NT2/D1 (cell line): Measurements from ENCODE around the gene LRRC71.

Experiments used
- DNase-seq: peaks from one replicate; pipeline ENCODE4 v3.0.0-alpha.2; 2011; ENCODE audit warnings: low read depth, low spot score
- H3K27me3 ChIP-seq: 2 replicates; pipeline ENCODE4 v1.6.0; 2011; ENCODE audit warnings: mild to moderate bottlenecking; ENCODE audit not compliant: insufficient read length, insufficient read depth
- H3K36me3 ChIP-seq: 2 replicates; pipeline ENCODE4 v1.6.1; 2011; ENCODE audit warnings: mild to moderate bottlenecking, low read length, mixed read lengths; ENCODE audit not compliant: insufficient read depth, insufficient read length
- H3K4me1 ChIP-seq: 2 replicates; pipeline ENCODE4 v1.5.1; 2011; ENCODE audit not compliant: insufficient read depth, insufficient read length
- H3K4me3 ChIP-seq: 2 replicates; pipeline ENCODE4 v1.5.1; 2011; ENCODE audit warnings: low read depth; ENCODE audit not compliant: insufficient read length
- H3K9ac ChIP-seq: 2 replicates; pipeline ENCODE4 v1.6.0; 2011; ENCODE audit warnings: low read depth; ENCODE audit not compliant: insufficient read length
- H3K9me3 ChIP-seq: 2 replicates; pipeline ENCODE4 v1.5.1; 2011; ENCODE audit warnings: mild to moderate bottlenecking, low read length; ENCODE audit not compliant: insufficient read depth
- SUZ12 ChIP-seq: IDR thresholded peaks from 2 replicates; pipeline ENCODE4 v1.6.1; 2011; ENCODE audit not compliant: insufficient read length, insufficient read depth; ENCODE audit errors: extremely low read depth
- YY1 ChIP-seq: IDR thresholded peaks from 2 replicates; pipeline ENCODE4 v1.6.1; 2011; ENCODE audit not compliant: insufficient read length, insufficient read depth
- ZNF274 ChIP-seq: IDR thresholded peaks from 2 replicates; pipeline ENCODE4 v1.6.1; 2011; ENCODE audit warnings: mild to moderate bottlenecking, low read depth, low read length

The LRRC71 gene

GRCh38 chr1:156913809-156914387 is 6.5 kb upstream of the LRRC71 start:
- TF ChIP-seq SUZ12 (no peak), YY1 (no peak), ZNF274 (no peak)
- Histone ChIP-seq H3K9ac (no peak overlapping the region), H3K4me3 (no peak overlapping the region), H3K27me3 (peaks cover under 1% of the 10 kb centered on the region), H3K36me3 (peaks cover 53% of the 10 kb centered on the region), H3K9me3 (no peaks in the 10 kb centered on the region), H3K4me1 (peaks cover 21% of the 10 kb centered on the region)
- no peak for DNase-seq

- H3K27me3 ChIP-seq: peaks cover 4% of the 10 kb centered on the region
- no peak for TF ChIP-seq SUZ12
- TF ChIP-seq ZNF274: no peak
- TF ChIP-seq YY1: no peak
- H3K4me1 ChIP-seq: peaks cover 21% of the 10 kb centered on the region
- no peaks in the 10 kb centered on the region for H3K9me3 ChIP-seq
- peaks cover 48% of the 10 kb centered on the region for H3K36me3 ChIP-seq
- no peak overlapping the region for H3K4me3 ChIP-seq
- DNase-seq: no peak
- H3K9ac ChIP-seq: no peak overlapping the region
Measured at GRCh38 chr1:156914440-156914856, 6.0 kb upstream of the LRRC71 start.

DNA sequence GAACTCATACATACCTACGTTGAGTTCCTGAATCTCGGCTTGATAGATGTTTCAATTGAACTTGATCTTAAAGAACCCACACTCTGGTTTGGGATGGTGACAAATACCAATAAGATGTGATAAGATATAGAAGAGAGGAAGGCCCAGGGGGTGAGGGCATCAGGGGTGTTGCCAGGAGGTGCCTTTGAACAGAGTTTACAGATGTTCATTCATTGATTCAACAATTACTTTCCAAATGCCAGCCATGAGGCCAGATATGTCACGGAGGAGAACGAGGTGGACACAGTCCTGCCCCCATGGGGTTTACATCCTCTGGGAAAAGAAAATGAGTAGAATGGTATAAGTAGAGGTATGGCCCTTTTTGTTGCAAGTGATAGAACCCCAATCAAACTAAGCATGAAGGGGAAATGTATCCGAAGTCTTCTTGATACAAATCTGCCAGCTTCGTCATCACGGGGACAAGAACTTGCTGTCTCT is 659 bp downstream of the LRRC71 start:
- peaks cover 10% of the 10 kb centered on the region for H3K4me1 ChIP-seq
- H3K9ac ChIP-seq: peak overlapping the region; percentile 86
- peaks cover under 1% of the 10 kb centered on the region for H3K36me3 ChIP-seq
- peak overlapping the region; percentile 54 for H3K4me3 ChIP-seq
- TF ChIP-seq ZNF274 (no peak), YY1 (no peak), SUZ12 (no peak)
- H3K9me3 ChIP-seq: no peaks in the 10 kb centered on the region
- H3K27me3 ChIP-seq: peaks cover 67% of the 10 kb centered on the region
- no peak for DNase-seq

- no peaks in the 10 kb centered on the region for H3K9me3 ChIP-seq
- H3K27me3 ChIP-seq: peaks cover 88% of the 10 kb centered on the region
- no peak for DNase-seq
- H3K4me1 ChIP-seq: peaks cover 14% of the 10 kb centered on the region
- peak overlapping the region; percentile 48 for H3K4me3 ChIP-seq
- no peaks in the 10 kb centered on the region for H3K36me3 ChIP-seq
- H3K9ac ChIP-seq: no peak overlapping the region
- TF ChIP-seq ZNF274 (no peak), YY1 (no peak), SUZ12 (peak; percentile 21)
Measured at GRCh38 chr1:156922986-156923669, 2.7 kb downstream of the LRRC71 start.

DNA sequence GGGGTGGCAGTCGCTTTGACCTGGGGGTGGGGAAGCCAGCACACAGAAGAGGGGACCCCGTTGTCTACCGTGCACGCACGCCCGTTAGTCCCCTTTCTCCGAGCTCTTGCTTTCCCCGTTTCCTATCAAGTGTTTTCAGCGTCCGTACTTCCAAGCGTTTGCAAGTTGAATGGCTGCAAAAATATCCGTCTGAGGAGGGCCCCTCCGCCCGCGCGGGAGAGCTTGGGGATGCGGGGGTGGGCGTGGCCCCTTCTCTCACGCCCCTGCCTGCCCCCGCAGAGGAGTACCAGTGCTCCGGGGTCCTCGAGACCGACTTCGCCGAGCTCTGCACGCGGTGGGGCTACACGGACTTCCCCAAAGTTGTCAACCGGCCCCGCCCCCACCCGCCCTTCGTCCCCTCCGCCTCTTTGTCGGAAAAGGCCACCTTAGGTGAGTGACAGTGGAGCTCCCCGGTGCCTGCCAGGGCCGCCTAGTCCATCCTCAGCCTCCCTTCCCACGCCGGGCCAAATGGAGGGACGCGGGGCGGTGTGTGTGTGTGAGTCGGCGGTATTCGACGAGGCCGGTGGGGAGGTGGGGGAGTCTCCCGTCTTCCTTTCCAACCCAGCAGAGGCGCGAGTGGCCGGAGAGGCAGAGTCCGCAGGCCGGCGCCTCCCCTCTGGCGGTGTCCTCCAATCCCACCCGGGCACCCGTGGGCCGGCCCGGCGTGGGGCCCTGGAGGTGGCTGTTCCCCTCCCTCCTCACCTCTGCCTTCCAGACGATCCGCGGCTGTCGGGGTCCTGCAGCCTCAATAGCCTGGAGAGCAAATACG is 3.4 kb downstream of the LRRC71 start:
- TF ChIP-seq SUZ12: peak; percentile 75
- no peak for TF ChIP-seq YY1
- no peak for DNase-seq
- no peaks in the 10 kb centered on the region for H3K36me3 ChIP-seq
- H3K4me1 ChIP-seq: peaks cover 14% of the 10 kb centered on the region
- peaks cover 95% of the 10 kb centered on the region for H3K27me3 ChIP-seq
- H3K9ac ChIP-seq: peak overlapping the region; percentile 69
- H3K4me3 ChIP-seq: peak overlapping the region; percentile 48
- H3K9me3 ChIP-seq: no peaks in the 10 kb centered on the region

GRCh38 chr1:156924478-156925153 is 4.2 kb downstream of the LRRC71 start:
- no peak for TF ChIP-seq ZNF274
- TF ChIP-seq SUZ12: no peak
- TF ChIP-seq YY1: no peak
- H3K4me3 ChIP-seq: peak overlapping the region; percentile 48
- H3K36me3 ChIP-seq: no peaks in the 10 kb centered on the region
- peak overlapping the region; percentile 69 for H3K9ac ChIP-seq
- peaks cover 99% of the 10 kb centered on the region for H3K27me3 ChIP-seq
- DNase-seq: no peak
- H3K9me3 ChIP-seq: no peaks in the 10 kb centered on the region
- peaks cover 14% of the 10 kb centered on the region for H3K4me1 ChIP-seq
